Gastrocnemius medialis (tissue), 4 donors: ENCODE measurements around the gene MS4A2.
"Not testable (repeated sequence)": the region's sequence is repeated elsewhere in the genome, so short reads cannot be mapped to it uniquely, and the experiment has no call there.

Experiments
- POLR2A ChIP-seq, 2 donors: fragments of 450-650 bp; IDR thresholded peaks; one replicate each; pipeline ENCODE4 v1.6.1; 2017; ENCODE audit warnings: antibody characterized with exemption in 2 of 2, mild to moderate bottlenecking in 2 of 2, moderate library complexity in 2 of 2
- TF ChIP-seq, protein P1 (sequence below), 5 experiments: fragments of 450-650 bp in 3 of 5; fragments of 200-600 bp in 2 of 5; sonication (generic) in 2 of 5; IDR thresholded peaks in 4 of 5; conservative IDR thresholded peaks in 1 of 5; 1 replicate in 4 of 5; 2 replicates in 1 of 5; pipeline ENCODE4 v1.5.1; 2016 to 2019; ENCODE audit warnings: antibody characterized with exemption in 5 of 5, mild to moderate bottlenecking in 3 of 5, moderate library complexity in 3 of 5

DNA sequence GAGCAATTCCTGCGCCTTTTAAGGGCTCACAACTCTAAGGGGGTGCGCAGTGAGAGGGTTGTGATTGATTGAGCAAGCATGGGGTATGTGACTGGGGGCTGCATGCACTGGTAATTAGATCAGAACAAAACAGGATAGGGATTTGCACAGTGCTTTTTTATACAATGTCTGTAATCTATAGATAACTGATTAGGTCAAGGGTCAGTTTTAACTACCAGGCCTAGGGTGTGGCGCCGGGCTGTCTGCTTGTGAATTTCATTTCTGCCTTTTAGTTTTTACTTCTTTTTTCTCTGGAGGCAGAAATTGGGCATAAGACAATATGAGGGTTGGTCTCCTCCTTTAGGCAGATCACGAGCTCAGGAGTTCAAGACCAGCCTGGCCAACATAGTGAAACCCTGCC is 20.2 kb downstream of the MS4A2 start:
- TF ChIP-seq, protein P1, sequence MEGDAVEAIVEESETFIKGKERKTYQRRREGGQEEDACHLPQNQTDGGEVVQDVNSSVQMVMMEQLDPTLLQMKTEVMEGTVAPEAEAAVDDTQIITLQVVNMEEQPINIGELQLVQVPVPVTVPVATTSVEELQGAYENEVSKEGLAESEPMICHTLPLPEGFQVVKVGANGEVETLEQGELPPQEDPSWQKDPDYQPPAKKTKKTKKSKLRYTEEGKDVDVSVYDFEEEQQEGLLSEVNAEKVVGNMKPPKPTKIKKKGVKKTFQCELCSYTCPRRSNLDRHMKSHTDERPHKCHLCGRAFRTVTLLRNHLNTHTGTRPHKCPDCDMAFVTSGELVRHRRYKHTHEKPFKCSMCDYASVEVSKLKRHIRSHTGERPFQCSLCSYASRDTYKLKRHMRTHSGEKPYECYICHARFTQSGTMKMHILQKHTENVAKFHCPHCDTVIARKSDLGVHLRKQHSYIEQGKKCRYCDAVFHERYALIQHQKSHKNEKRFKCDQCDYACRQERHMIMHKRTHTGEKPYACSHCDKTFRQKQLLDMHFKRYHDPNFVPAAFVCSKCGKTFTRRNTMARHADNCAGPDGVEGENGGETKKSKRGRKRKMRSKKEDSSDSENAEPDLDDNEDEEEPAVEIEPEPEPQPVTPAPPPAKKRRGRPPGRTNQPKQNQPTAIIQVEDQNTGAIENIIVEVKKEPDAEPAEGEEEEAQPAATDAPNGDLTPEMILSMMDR (IDR thresholded peaks at IDR 0.05 in 4 of 5, conservative IDR thresholded peaks at IDR 0.05 in 1 of 5) = not testable (repeated sequence)
- TF ChIP-seq POLR2A (IDR thresholded peaks at IDR 0.05) = not testable (repeated sequence)
